GOT3 (cell line): ENCODE measurements around the gene MYBBP1A.

Source experiments
- DNase-seq: peaks from one replicate; lab custom pipeline; 2025; ENCODE audit warnings: mixed read lengths; lab: John Stamatoyannopoulos, UW

Gene MYBBP1A

GRCh38 chr17:4569591-4569990 lies 14.4 kb upstream of the MYBBP1A start:
- DNase-seq, result no peak

DNA sequence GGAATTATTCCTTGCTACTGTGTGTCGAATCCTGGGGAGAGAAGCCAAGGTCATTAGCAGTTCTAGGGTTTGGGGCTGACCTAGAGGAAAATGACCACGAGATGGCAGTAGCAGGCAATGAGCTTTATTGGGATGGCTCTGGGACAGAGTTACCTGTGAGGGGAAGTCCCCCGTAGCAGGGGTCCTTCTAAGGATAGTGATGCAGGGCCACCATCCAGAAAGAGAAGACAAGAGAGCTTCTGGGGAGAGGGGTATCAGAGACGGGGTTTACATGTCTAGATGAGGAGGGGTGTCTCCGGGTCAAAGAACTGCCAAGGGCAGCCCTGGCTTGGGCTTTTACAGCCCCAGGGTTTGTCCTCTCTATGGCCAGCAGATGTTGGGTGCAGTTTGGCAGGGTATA lies 11.6 kb upstream of the MYBBP1A start:
- no peak for DNase-seq

DNA sequence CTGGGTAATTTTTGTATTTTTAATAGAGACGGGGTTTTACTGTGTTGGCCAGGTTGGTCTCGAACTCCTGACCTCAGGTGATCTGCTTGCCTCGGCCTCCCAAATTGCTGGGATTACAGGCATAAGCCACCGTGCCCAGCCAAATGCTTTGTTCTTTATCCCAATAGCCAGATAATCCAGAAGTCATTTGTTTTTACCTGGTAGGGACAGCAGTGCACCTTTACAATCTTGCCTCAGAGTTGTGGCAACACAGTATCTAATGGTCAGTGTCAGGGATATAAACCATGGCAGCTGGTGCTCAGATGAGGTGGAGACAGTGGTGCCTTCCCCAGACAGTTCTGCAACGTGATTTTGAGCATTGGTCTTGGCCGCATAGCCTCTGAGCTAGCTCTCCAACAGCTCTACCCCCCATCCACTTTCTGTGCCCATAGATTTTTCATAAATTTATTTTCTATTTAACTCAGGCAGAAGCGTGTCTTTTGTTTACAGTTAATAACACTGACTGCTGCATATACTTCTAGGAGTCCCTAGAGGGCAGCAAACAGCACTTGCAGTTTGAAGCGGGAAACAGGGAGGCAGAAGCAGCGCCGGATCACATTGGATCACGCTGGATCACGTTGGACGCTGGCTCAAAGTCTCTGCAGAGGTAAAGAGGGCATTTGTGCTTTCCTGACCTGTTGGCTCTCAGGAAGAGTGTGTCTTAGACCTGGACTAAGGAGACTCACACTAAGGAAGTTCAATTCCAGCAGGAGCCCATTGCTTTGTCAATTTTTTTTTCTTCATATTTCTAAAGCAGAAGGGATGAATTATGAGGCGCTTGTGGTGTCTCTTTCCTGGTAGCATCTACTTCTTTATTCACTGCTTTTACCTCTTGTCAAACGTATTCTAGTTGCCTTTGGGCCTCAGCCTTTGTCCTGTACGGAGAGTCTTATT lies 10.3 kb upstream of the MYBBP1A start:
- DNase-seq, result no peak

GRCh38 chr17:4562015-4562969 lies 7.1 kb upstream of the MYBBP1A start:
- DNase-seq, result no peak

GRCh38 chr17:4560837-4561256 lies 5.7 kb upstream of the MYBBP1A start:
- DNase-seq, result no peak

DNA sequence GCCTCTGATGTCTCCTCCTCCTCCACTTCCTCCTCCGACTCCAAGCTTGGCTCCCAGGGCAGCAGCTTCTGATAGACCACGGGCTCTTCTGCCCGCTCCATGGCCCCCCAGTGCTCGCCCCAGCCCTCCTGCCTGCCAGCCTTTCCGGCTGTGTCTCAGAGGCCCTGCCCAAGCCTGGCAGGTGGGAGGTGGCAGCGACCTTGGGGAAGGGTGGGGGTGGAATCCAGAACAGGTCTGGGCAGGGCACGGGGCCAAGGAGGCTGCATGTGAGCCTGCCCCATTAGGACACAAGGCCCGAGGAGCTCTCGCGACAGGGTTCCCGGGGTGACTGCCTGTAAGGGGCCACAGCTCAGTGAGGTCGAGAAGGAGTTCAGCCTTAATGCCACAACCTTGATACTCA lies 5.2 kb upstream of the MYBBP1A start, which contains the start of gene GGT6:
Gene GGT6, minus strand, starts transcription at position 157 of the 400 bp plus-strand sequence. Its CDS starts 56 bp downstream, at position 101.
- no peak for DNase-seq

DNA sequence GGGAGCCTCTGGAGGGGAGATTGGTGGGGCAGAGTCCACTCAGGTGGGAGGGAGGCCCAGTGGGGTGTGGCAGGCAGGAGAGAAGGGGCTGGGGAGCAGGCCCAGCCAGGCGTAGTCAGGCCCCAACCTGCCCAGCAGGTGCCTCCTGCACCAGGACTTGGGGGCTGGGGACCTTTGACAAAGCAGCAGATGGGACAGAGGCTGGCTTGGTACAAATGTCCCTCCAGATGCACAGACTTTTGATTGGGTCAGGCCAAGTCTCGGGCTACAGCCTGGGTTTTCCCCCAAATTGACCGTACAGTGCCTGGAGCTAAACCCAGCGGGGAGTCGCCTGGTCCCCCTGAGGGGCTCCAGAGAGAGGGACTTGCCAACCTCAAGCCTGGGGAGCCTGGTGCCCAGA lies 4.8 kb upstream of the MYBBP1A start:
- no peak for DNase-seq

- DNase-seq, result no peak
These were observed 4.1 kb upstream of the MYBBP1A start for GRCh38 chr17:4559139-4559791.

GRCh38 chr17:4558347-4558971 lies 3.3 kb upstream of the MYBBP1A start:
- no peak for DNase-seq

- no peak for DNase-seq
These were observed 2.6 kb upstream of the MYBBP1A start for GRCh38 chr17:4557626-4558346.

DNA sequence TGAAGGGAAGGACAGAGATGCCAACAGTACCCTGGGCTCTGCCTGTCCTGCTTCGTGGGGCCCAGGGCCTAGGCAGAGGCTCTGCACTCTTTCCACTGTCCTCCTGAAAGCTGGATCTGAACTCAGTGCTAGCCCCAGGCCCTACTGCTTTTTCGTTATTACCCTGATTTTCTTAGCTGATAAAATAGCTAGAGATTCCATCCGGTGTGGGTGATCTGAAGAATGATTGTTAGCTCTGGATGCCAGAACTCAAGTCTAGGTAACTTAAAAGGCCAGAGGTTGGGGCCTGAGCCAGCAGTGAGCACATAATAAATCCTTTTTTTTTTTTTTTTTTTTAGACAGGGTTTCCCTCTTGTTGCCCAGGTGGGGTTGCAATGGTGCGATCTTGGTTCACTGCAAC lies 1.8 kb upstream of the MYBBP1A start:
- no peak for DNase-seq

GRCh38 chr17:4555873-4556759 lies 932 bp upstream of the MYBBP1A start:
- no peak for DNase-seq

DNA sequence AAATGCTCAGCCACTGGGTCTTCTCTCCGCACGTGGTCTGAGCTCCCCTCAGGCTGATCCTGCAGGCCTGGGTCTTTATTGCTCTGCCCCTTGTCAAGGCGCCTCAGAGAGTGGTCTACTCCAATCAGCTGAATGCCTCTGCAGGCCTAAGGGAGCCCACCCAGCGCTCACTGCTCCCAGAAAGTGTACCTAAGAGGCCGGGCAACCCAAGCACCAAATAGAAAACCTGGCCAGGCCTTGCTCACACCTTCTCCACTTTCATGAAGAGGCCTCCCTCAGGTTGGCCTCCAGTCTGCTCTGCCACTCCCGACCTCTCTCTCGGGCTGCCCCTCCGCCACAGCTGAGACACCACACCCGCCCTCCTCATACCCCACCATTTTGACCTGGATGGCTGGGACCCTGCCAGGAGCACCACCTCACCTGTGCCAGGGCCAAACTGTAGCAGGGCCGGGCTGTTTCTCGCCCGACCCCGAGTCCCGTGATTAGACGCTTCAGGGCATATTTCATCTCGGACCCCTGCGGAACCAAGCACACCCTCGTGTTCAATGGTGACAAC lies 665 bp downstream of the MYBBP1A start:
- DNase-seq, result no peak

DNA sequence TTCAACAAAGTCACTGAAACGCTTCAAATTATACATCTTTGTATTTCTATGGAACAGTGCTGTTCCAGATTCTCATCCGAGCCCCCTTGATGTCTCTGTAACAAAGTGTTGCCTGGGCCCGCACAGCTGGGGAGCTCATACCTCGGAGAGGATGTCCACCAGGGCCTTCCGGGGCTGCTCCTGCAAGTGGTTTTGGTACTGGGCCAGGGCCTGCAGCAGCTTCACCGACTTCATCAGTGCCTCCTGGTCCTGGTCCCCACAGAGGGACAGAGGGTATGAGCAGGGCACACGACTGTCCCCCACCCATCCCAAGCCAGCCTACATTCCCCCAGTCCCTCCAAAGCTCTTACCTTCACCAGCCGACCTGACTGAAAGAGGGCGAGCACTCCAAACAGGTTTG lies 1.5 kb downstream of the MYBBP1A start:
- no peak for DNase-seq

DNA sequence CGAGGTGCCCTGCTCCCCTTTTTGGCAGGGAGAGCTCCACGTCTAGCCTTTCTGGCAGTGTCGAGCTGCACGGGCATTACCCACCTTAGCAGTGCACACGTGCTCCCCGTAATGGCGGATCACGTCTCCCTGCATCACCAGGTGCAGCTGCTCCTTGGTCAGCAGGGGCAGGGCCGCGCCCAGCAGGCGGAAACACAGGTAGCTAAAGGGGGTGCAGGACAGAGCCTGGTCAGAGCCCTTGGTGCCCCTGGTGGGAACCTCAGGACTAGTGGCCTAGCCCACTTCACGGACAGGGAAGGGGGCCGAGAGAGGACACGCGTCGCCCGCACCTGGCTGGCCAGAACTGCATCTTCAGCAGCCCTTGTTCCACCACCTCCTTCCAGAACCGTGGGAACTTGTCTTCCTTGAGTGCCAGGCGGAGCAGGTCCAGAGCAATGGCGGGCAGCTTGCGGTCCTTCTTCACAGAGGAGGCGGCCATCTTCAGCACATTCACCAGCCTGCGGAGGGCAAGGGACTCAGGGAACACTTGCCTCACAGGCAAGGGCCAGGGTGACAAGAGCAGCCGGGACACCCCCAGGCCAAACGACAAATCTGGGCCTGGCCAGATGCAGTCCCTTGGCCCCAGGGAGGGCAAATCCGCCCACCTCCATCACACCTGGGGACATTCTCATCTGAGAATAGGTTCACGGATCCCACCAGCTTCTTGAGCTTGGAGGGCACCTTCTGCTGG lies 3.2 kb downstream of the MYBBP1A start:
- DNase-seq, result no peak

GRCh38 chr17:4551141-4551540 lies 4.0 kb downstream of the MYBBP1A start:
- DNase-seq, result no peak

GRCh38 chr17:4550534-4551039 lies 4.6 kb downstream of the MYBBP1A start:
- DNase-seq, result no peak

DNA sequence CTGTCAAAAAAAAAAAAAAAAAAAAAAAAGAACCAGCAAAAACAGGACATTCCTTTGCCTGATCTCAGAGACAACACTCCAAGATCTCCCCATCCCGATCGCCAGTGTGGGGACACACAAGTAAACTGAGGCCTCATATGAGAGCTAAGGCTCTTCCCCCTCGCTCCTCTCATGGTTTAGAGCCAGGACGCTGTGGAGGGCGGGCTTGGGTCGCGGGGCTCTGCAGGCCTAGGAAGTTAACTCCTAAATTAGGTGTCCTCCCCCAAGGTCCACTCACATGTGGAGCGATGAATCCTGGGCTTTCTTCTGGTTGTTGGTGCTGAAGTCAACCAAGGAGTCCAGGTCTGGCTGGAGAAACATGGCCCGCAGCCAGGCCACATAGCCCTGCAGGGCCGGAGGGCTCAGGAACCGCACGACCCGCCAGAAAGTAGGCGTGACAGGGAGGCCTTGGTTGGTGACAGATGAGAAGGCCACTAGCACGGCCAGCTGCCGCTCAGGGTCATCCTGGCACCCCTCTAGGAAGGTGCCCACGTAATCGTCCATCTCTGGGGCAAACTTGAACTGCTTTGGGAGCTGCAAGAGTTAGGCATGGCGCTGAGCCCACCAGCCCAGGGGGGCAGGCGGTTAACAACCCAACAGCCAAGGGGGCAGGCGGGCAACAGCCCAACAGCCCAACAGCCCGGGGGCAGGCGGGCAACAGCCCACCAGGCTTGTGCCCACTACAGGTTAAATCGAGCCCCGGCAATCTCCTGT lies 5.2 kb downstream of the MYBBP1A start:
- DNase-seq, result no peak
